IMR-90 (cell line): ENCODE data around the gene HOXA10.
A peak's percentile ranks its signal among the peaks of the same experiment; 100 is the strongest.

Source experiments
- CEBPB ChIP-seq: IDR thresholded peaks from 2 replicates; pipeline ENCODE4 v1.6.1; 2012; ENCODE audit warnings: low read depth, low read length, improper control_type of control experiment
- CHD1 ChIP-seq: IDR thresholded peaks from 2 replicates; pipeline ENCODE4 v1.6.1; 2012; ENCODE audit warnings: low read depth, low read length, improper control_type of control experiment
- MAFK ChIP-seq: IDR thresholded peaks from 2 replicates; pipeline ENCODE4 v1.6.1; 2012; ENCODE audit warnings: low read depth, low read length, improper control_type of control experiment
- NFE2L2 ChIP-seq: fragments of 150-350 bp; IDR thresholded peaks from 2 replicates; pipeline ENCODE4 v1.6.1; 2016; ENCODE audit warnings: low read depth, mild to moderate bottlenecking, low read length
- POLR2A ChIP-seq: IDR thresholded peaks from 2 replicates; pipeline ENCODE4 v1.6.1; 2012; ENCODE audit warnings: mild to moderate bottlenecking, low read depth, low read length
- RAD21 ChIP-seq: IDR thresholded peaks from 2 replicates; pipeline ENCODE4 v1.6.1; 2012; ENCODE audit warnings: low read length, improper control_type of control experiment
- RCOR1 ChIP-seq: IDR thresholded peaks from 2 replicates; pipeline ENCODE4 v1.6.1; 2012; ENCODE audit warnings: mild to moderate bottlenecking, low read length, improper control_type of control experiment; ENCODE audit not compliant: insufficient replicate concordance
- RFX5 ChIP-seq: IDR thresholded peaks from 2 replicates; pipeline ENCODE4 v1.8.0; 2012; ENCODE audit warnings: low read depth, mild to moderate bottlenecking, low read length, moderate library complexity
- SMC3 ChIP-seq: fragments of 150-350 bp; IDR thresholded peaks from 2 replicates; pipeline ENCODE4 v1.6.1; 2016; ENCODE audit warnings: low read depth, mild to moderate bottlenecking, antibody characterized with exemption, low read length, moderate library complexity
- USF2 ChIP-seq: fragments of 150-350 bp; IDR thresholded peaks from 2 replicates; pipeline ENCODE4 v1.6.1; 2017; ENCODE audit warnings: mild to moderate bottlenecking, antibody characterized with exemption, low read length, low read depth
- TF ChIP-seq, protein P1 (sequence below): conservative IDR thresholded peaks from 2 replicates; pipeline ENCODE4 v1.5.1; 2012; ENCODE audit warnings: mild to moderate bottlenecking, low read depth, low read length, improper control_type of control experiment

DNA sequence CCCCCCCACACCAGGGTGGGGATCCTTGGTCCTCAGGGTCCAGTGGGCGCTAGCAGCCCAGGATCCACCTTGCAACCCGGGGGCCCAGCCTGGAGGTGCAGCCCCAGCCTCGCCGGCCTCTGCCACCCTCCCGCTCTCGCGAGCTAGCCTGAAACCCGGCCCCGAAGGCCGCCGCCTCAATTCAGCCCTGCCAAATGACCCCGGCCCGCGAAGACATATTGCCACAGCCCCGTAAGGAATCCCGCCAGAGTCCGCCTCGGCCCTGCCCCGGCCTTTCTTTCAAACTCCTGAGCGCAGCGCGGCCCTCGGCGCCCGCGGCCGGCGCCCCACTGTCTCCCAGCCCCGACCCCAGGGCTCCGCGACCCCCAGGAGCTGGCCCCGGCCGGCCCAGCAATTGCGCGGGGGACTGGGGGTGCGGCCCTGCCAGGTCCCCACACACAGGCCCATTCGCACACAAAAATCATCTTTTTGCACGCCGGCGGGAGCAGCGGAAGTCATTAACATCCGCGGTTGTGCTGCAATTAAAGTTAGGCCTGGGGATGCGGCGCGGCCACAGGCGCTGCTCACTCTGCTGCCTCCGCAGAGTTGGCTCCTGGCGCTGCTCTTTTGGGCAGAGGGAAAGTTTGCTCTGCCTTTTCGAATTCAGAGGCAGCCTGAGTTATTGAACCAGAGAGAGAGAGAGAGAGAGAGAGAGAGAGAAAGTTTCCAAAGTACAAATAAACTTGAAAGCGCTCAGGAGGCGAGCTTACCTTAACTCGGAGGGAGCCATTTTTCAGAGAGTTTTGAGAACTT, 34.6 kb downstream of the HOXA10 start:
- no peak for TF ChIP-seq USF2
- TF ChIP-seq, protein P1, sequence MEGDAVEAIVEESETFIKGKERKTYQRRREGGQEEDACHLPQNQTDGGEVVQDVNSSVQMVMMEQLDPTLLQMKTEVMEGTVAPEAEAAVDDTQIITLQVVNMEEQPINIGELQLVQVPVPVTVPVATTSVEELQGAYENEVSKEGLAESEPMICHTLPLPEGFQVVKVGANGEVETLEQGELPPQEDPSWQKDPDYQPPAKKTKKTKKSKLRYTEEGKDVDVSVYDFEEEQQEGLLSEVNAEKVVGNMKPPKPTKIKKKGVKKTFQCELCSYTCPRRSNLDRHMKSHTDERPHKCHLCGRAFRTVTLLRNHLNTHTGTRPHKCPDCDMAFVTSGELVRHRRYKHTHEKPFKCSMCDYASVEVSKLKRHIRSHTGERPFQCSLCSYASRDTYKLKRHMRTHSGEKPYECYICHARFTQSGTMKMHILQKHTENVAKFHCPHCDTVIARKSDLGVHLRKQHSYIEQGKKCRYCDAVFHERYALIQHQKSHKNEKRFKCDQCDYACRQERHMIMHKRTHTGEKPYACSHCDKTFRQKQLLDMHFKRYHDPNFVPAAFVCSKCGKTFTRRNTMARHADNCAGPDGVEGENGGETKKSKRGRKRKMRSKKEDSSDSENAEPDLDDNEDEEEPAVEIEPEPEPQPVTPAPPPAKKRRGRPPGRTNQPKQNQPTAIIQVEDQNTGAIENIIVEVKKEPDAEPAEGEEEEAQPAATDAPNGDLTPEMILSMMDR = no peak
- no peak for TF ChIP-seq MAFK
- TF ChIP-seq SMC3 = no peak
- peak; percentile 33; the same call in 1 of the 2 replicates for TF ChIP-seq CHD1
- no peak for TF ChIP-seq RAD21
- TF ChIP-seq RCOR1 = no peak
- TF ChIP-seq CEBPB = no peak
- no peak; the same call in none of the 2 replicates for TF ChIP-seq POLR2A
- no peak for TF ChIP-seq NFE2L2
- TF ChIP-seq RFX5 = no peak
